GM12874 (cell line): ENCODE data around the gene PRKN.

ENCODE experiments used
- CTCF ChIP-seq: IDR thresholded peaks from 2 replicates; pipeline ENCODE4 v1.5.1; 2011; ENCODE audit warnings: low read depth, mild to moderate bottlenecking, control low read depth, low read length, moderate library complexity; ENCODE audit not compliant: insufficient read depth

Gene PRKN

GRCh38 chr6:162014069-162014811, 713.3 kb downstream of the PRKN start:
- TF ChIP-seq CTCF = no peak

- no peak for TF ChIP-seq CTCF
These were observed 722.2 kb downstream of the PRKN start for GRCh38 chr6:162005372-162005771.

GRCh38 chr6:161996783-161997182, 730.8 kb downstream of the PRKN start:
- no peak for TF ChIP-seq CTCF

GRCh38 chr6:161985876-161986423, 741.6 kb downstream of the PRKN start:
- no peak for TF ChIP-seq CTCF

DNA sequence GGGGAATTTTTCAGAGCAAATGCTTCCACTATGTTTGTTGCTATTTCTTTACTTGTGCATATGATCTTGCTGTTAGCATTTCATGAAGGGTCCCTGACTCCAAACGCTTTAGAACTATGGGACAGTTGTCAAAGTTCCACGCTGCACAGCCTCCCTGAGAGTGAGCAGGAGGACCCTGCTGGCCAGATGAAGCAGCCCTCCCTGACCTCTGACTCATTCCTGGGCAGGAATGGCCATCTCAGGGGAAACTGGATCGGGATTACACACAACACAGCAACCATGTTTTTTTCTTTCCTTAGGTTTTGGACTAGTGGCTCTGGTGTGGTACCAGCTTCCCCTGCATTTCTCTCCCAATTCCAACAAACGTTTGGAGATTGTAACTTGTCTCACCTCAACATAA, 742.9 kb downstream of the PRKN start:
- TF ChIP-seq CTCF = no peak

- no peak for TF ChIP-seq CTCF
These were observed 751.0 kb downstream of the PRKN start for GRCh38 chr6:161976553-161976952.

- TF ChIP-seq CTCF = no peak
These were observed 754.5 kb downstream of the PRKN start for GRCh38 chr6:161973064-161973463.
